ENCODE results near the gene CHRND. TPM values are rescaled to one million over a fixed set of nuclear protein-coding genes. Genes with fewer than 3 reads are reported as not detected.

Gene CHRND
- total and polyA plus RNA-seq, 2 of the 4 experiments (the other 2 are of a cell fraction) = not detected

DNA sequence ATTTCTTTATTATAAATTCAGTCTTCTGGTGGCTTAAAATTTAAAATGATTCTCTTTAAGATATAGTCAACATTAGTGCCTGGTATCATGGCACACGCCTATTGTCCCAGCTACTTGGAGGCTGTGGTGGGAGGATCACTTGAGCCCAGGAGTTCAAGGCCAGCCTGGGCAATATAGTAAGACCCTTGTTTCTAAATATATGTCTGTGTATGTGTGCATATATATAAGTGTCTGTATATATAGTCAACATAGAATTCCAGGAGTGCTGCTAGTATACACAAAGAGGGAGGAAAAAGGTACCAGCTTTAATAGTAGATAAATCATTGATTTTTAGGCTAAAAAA, 49.4 kb downstream of the CHRND start:
- Histone ChIP-seq H3K4ac (ENCODE audit: low read depth, low read length) (no peak overlapping the region), H2BK120ac (ENCODE audit: low read depth, low read length) (no peak overlapping the region), H2AK5ac (ENCODE audit: low read depth, low read length) (no peak overlapping the region), H3K79me1 (ENCODE audit: low read depth in 1 of 2, low read length in 2 of 2) (peaks cover 0 to 19% of the 10 kb centered on the region in 2 experiments; a peak in 1 of 4 replicates), H4K5ac (ENCODE audit: low read depth, low read length) (no peak overlapping the region), H3K18ac (ENCODE audit: low read depth, low read length) (no peak overlapping the region), H3K27me3 (ENCODE audit: control insufficient read depth, insufficient read depth, low read length) (no peaks in the 10 kb centered on the region), H2BK20ac (ENCODE audit: low read depth, low read length) (no peak overlapping the region), H4K20me1 (ENCODE audit: insufficient read depth, low read length) (no peaks in the 10 kb centered on the region), H3K4me2 (ENCODE audit: low read depth, low read length) (no peak overlapping the region), H2BK15ac (ENCODE audit: low read depth, low read length) (no peak overlapping the region), H3K36me3 (ENCODE audit: control insufficient read depth, insufficient read depth, low read length) (peaks cover 7% of the 10 kb centered on the region; the same call in 1 of the 2 replicates), H3K27ac (ENCODE audit: insufficient read depth, low read length) (no peak overlapping the region), H3K9ac (ENCODE audit: low read depth, low read length) (no peak overlapping the region), H2AFZ (replicated peaks; ENCODE audit: low read length, poor library complexity) (no peak overlapping the region), H3K14ac (replicated peaks; ENCODE audit: low read depth, low read length) (no peak overlapping the region), H2AK9ac (replicated peaks; ENCODE audit: low read depth, low read length, poor library complexity) (no peak overlapping the region), H3K4me3 (ENCODE audit: insufficient read depth, low read depth, low read length) (no peak overlapping the region), H3K23ac (ENCODE audit: low read depth, low read length) (no peak overlapping the region), H4K8ac (ENCODE audit: low read depth in 2 of 2, low read length in 2 of 2) (no peak overlapping the region), H3K9me1 (ENCODE audit: insufficient read depth, low read length) (peaks cover 9% of the 10 kb centered on the region; the same call in 1 of the 2 replicates), H2BK5ac (ENCODE audit: low read depth, low read length, poor library complexity, severe bottlenecking) (no peak overlapping the region), H3K4me1 (ENCODE audit: control insufficient read depth, insufficient read depth, low read length) (peaks cover 6% of the 10 kb centered on the region; the same call in 1 of the 2 replicates), H3K9me3 (ENCODE audit: control insufficient read depth, insufficient read depth, low read length) (no peaks in the 10 kb centered on the region), H3K56ac (ENCODE audit: extremely low read depth, insufficient read depth, low read length) (no peak overlapping the region), H4K91ac (ENCODE audit: insufficient read depth, low read depth, low read length) (no peak overlapping the region)
- TF ChIP-seq POLR2A (IDR thresholded peaks at IDR 0.05; ENCODE audit: low read depth, low read length) (no peak), RFX5 (IDR thresholded peaks at IDR 0.05; ENCODE audit: low read depth, low read length) (no peak), RAD21 (IDR thresholded peaks at IDR 0.05; ENCODE audit: low read length) (no peak), FOS (IDR thresholded peaks at IDR 0.05; ENCODE audit: low read depth, low read length) (no peak), BHLHE40 (IDR thresholded peaks at IDR 0.05; ENCODE audit: low read depth, low read length) (no peak), USF2 (IDR thresholded peaks at IDR 0.05; ENCODE audit: low read depth, low read length) (no peak), CEBPB (IDR thresholded peaks at IDR 0.05; ENCODE audit: low read depth, low read length) (no peak), MAFK (IDR thresholded peaks at IDR 0.05; ENCODE audit: low read depth, low read length) (no peak), ELK1 (IDR thresholded peaks at IDR 0.05; ENCODE audit: borderline replicate concordance, low read depth, low read length) (no peak), MXI1 (IDR thresholded peaks at IDR 0.05; ENCODE audit: borderline replicate concordance, low read depth, low read length) (no peak), CHD1 (IDR thresholded peaks at IDR 0.05; ENCODE audit: low read depth, low read length) (no peak), NFE2L2 (IDR thresholded peaks at IDR 0.05; ENCODE audit: low read depth, low read length) (no peak), MAZ (IDR thresholded peaks at IDR 0.05; ENCODE audit: borderline replicate concordance, low read depth, low read length) (no peak), SMC3 (IDR thresholded peaks at IDR 0.05; ENCODE audit: low read depth, low read length) (no peak), RCOR1 (IDR thresholded peaks at IDR 0.05; ENCODE audit: insufficient replicate concordance, low read length) (no peak)
- TF ChIP-seq, protein P1, sequence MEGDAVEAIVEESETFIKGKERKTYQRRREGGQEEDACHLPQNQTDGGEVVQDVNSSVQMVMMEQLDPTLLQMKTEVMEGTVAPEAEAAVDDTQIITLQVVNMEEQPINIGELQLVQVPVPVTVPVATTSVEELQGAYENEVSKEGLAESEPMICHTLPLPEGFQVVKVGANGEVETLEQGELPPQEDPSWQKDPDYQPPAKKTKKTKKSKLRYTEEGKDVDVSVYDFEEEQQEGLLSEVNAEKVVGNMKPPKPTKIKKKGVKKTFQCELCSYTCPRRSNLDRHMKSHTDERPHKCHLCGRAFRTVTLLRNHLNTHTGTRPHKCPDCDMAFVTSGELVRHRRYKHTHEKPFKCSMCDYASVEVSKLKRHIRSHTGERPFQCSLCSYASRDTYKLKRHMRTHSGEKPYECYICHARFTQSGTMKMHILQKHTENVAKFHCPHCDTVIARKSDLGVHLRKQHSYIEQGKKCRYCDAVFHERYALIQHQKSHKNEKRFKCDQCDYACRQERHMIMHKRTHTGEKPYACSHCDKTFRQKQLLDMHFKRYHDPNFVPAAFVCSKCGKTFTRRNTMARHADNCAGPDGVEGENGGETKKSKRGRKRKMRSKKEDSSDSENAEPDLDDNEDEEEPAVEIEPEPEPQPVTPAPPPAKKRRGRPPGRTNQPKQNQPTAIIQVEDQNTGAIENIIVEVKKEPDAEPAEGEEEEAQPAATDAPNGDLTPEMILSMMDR (conservative IDR thresholded peaks at IDR 0.05; ENCODE audit: low read depth, low read length) = no peak
- no peak for ATAC-seq (ENCODE audit: low read depth)
- DNase-seq = no peak
- intact Hi-C loops (cut with micrococcal nuclease) (no loop called here), dilution Hi-C loops (cut with HindIII; ENCODE audit: low sequenced_read_pairs, unreplicated experiment) (no loop called here), in situ Hi-C loops (cut with MboI; ENCODE audit: low sequenced_read_pairs) (no loop called here)
- no TSS peak for BruUV-seq (replicated peaks)
- POLR2A ChIA-PET (ENCODE audit: unreplicated experiment) = no interaction called here
- CTCF ChIA-PET = no interaction called here
- WGBS, 2 experiments (ENCODE audit: extremely low coverage in 2 of 2, insufficient read length in 1 of 2) = no CpG with 5 or more reads among the region's 1 CpG
